DOHH2 (cell line): ENCODE results near the gene LHX2.

Experiments
- H3F3A ChIP-seq: fragments of 200-600 bp; sonication (generic), shearing (Covaris generic); 2 replicates; pipeline ENCODE4 v1.6.0; 2016; ENCODE audit warnings: antibody characterized with exemption, mild to moderate bottlenecking; ENCODE audit not compliant: control insufficient read depth, insufficient read depth
- H3K27ac ChIP-seq: fragments of 200-600 bp; sonication (generic); 2 replicates; pipeline ENCODE4 v1.5.1; 2014; ENCODE audit warnings: low read depth, mild to moderate bottlenecking, low read length, moderate library complexity
- H3K27me3 ChIP-seq: fragments of 200-600 bp; sonication (generic); 2 replicates; pipeline ENCODE4 v1.6.1; 2014; ENCODE audit warnings: mild to moderate bottlenecking, low read length, mixed read lengths; ENCODE audit not compliant: control insufficient read depth
- H3K36me3 ChIP-seq: fragments of 200-600 bp; sonication (generic); 2 replicates; pipeline ENCODE4 v1.6.1; 2014; ENCODE audit warnings: mild to moderate bottlenecking, low read length, moderate library complexity, mixed read lengths; ENCODE audit not compliant: control insufficient read depth
- H3K4me1 ChIP-seq: fragments of 200-600 bp; sonication (generic); 2 replicates; pipeline ENCODE4 v1.6.1; 2014; ENCODE audit warnings: mild to moderate bottlenecking, low read length, mixed read lengths; ENCODE audit not compliant: control insufficient read depth
- H3K4me2 ChIP-seq: fragments of 200-600 bp; sonication (generic); 2 replicates; pipeline ENCODE4 v1.6.0; 2014; ENCODE audit warnings: mild to moderate bottlenecking, low read length, moderate library complexity
- H3K4me3 ChIP-seq: fragments of 200-600 bp; sonication (generic); 2 replicates; pipeline ENCODE4 v1.5.1; 2014; ENCODE audit warnings: mild to moderate bottlenecking, low read length, mixed read lengths
- H3K79me2 ChIP-seq: fragments of 200-600 bp; sonication (generic); 2 replicates; pipeline ENCODE4 v1.6.1; 2014; ENCODE audit warnings: mild to moderate bottlenecking, low read length, mixed read lengths; ENCODE audit not compliant: control insufficient read depth
- H3K9me2 ChIP-seq: fragments of 200-600 bp; sonication (generic); replicated peaks from 2 replicates; pipeline ENCODE4 v1.6.1; 2014; ENCODE audit warnings: mild to moderate bottlenecking, low read length, mixed read lengths; ENCODE audit not compliant: control insufficient read depth
- H3K9me3 ChIP-seq: fragments of 200-600 bp; sonication (generic); 2 replicates; pipeline ENCODE4 v1.6.1; 2014; ENCODE audit warnings: antibody characterized with exemption, low read length, mixed read lengths; ENCODE audit not compliant: control insufficient read depth, insufficient read depth
- H4K20me1 ChIP-seq: fragments of 200-600 bp; sonication (generic); 2 replicates; pipeline ENCODE4 v1.6.0; 2014; ENCODE audit warnings: low read depth, mild to moderate bottlenecking, antibody characterized with exemption, low read length, moderate library complexity; ENCODE audit not compliant: control insufficient read depth, insufficient read depth
- EZH2phosphoT487 ChIP-seq: fragments of 200-600 bp; sonication (generic); IDR thresholded peaks from 2 replicates; pipeline ENCODE4 v1.6.1; 2017; ENCODE audit warnings: borderline replicate concordance, mild to moderate bottlenecking, antibody characterized with exemption, low read length, moderate library complexity, mixed read lengths
- TF ChIP-seq, protein P1 (sequence below): fragments of 200-600 bp; sonication (generic); IDR thresholded peaks from one replicate; pipeline ENCODE4 v1.5.1; 2014; ENCODE audit warnings: antibody characterized with exemption, mild to moderate bottlenecking, low read depth, low read length; ENCODE audit not compliant: poor library complexity, severe bottlenecking

The LHX2 gene

GRCh38 chr9:124033348-124033747, 21.8 kb downstream of the LHX2 start:
- Histone ChIP-seq H3K4me2 (no peak overlapping the region), H3K27me3 (peaks cover 8% of the 10 kb centered on the region), H3K36me3 (no peaks in the 10 kb centered on the region), H3K4me1 (no peaks in the 10 kb centered on the region), H3F3A (no peaks in the 10 kb centered on the region), H3K9me2 (no peaks in the 10 kb centered on the region), H3K79me2 (no peaks in the 10 kb centered on the region), H3K27ac (no peak overlapping the region), H4K20me1 (no peaks in the 10 kb centered on the region), H3K9me3 (no peaks in the 10 kb centered on the region), H3K4me3 (no peak overlapping the region)
- TF ChIP-seq, protein P1, sequence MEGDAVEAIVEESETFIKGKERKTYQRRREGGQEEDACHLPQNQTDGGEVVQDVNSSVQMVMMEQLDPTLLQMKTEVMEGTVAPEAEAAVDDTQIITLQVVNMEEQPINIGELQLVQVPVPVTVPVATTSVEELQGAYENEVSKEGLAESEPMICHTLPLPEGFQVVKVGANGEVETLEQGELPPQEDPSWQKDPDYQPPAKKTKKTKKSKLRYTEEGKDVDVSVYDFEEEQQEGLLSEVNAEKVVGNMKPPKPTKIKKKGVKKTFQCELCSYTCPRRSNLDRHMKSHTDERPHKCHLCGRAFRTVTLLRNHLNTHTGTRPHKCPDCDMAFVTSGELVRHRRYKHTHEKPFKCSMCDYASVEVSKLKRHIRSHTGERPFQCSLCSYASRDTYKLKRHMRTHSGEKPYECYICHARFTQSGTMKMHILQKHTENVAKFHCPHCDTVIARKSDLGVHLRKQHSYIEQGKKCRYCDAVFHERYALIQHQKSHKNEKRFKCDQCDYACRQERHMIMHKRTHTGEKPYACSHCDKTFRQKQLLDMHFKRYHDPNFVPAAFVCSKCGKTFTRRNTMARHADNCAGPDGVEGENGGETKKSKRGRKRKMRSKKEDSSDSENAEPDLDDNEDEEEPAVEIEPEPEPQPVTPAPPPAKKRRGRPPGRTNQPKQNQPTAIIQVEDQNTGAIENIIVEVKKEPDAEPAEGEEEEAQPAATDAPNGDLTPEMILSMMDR: no peak
- TF ChIP-seq EZH2phosphoT487: no peak

GRCh38 chr9:124033967-124034366, 22.4 kb downstream of the LHX2 start:
- TF ChIP-seq EZH2phosphoT487: no peak
- TF ChIP-seq, protein P1: no peak
- no peaks in the 10 kb centered on the region for H3K79me2 ChIP-seq
- no peaks in the 10 kb centered on the region for H3K9me2 ChIP-seq
- H3F3A ChIP-seq: no peaks in the 10 kb centered on the region
- no peaks in the 10 kb centered on the region for H3K9me3 ChIP-seq
- no peak overlapping the region for H3K4me2 ChIP-seq
- no peaks in the 10 kb centered on the region for H3K4me1 ChIP-seq
- no peak overlapping the region for H3K4me3 ChIP-seq
- H4K20me1 ChIP-seq: no peaks in the 10 kb centered on the region
- H3K27ac ChIP-seq: no peak overlapping the region
- H3K36me3 ChIP-seq: no peaks in the 10 kb centered on the region
- H3K27me3 ChIP-seq: peaks cover 7% of the 10 kb centered on the region

DNA sequence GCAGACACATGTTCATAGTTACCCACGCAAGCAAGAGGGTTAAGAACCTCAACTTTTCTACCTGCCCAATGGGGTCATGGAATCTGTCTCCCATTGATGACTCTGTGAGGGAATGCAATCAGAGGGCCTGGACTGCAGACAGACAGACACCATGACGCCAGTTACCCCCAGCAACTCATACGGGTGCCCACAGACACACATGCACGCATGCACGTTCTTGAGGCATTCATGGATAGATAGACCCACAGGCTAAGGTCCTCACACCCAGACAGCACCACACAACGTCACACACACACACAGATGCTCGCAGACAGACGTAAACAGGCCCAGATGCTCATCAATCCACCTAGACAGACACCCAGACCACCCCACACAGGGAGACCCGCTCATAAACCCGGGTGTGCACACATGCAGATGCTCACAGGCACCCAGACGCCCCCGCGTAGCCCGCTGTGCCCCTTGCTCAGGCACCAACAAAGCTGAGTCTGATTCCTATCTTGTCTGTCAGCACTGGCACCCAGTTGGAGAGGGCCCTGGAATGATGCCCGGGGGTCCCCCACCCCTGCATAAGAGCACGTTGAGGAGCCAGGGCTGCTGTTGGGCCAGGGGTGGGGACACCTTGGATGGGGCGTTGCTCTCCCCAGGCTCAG, 23.6 kb downstream of the LHX2 start:
- Histone ChIP-seq H3K4me2 (no peak overlapping the region), H3K4me3 (no peak overlapping the region), H4K20me1 (no peaks in the 10 kb centered on the region), H3K79me2 (no peaks in the 10 kb centered on the region), H3F3A (no peaks in the 10 kb centered on the region), H3K4me1 (no peaks in the 10 kb centered on the region), H3K9me3 (no peaks in the 10 kb centered on the region), H3K27me3 (peaks cover 12% of the 10 kb centered on the region), H3K27ac (no peak overlapping the region), H3K9me2 (no peaks in the 10 kb centered on the region), H3K36me3 (no peaks in the 10 kb centered on the region)
- no peak for TF ChIP-seq EZH2phosphoT487
- TF ChIP-seq, protein P1: no peak
